ENCODE measurements around the gene CPLX1.

GRCh38 chr4:793941-794621 lies 31.8 kb downstream of the CPLX1 start:
- TF ChIP-seq CTCF (IDR thresholded peaks at IDR 0.05) (no peak), POLR2A (IDR thresholded peaks at IDR 0.05) (no peak)

All from testis (tissue), 2 donors.